GM19452 (cell line): Measurements from ENCODE around the gene FXN.
"Not testable (repeated sequence)": the region's sequence is repeated elsewhere in the genome, so short reads cannot be mapped to it uniquely, and the experiment has no call there.

ENCODE experiments used
- ATAC-seq: cut with Tn5 transposase; IDR thresholded peaks from one replicate; pipeline ENCODE4 v1.9.1; 2021; ENCODE audit not compliant: unreplicated experiment

The FXN gene

DNA sequence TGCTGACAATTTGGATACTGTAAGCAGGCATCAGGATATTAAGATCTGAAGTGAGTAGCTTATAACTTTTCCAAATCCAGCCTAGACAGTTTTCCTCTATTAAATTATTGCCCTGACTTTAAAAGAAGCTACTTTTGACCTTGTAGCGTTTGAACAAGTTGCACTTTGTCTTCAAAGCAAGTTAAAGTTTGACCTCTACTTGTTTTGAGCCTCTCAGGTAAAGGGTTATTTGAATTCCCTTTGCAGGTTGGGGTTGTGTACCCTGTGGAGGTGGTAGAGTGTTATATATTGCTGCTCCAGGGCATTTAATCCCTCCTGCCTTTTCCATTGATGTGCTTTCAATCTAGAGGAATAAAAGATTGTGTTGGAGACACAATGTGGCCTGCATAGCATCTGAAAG is 30.1 kb downstream of the FXN start:
- no peak for ATAC-seq

DNA sequence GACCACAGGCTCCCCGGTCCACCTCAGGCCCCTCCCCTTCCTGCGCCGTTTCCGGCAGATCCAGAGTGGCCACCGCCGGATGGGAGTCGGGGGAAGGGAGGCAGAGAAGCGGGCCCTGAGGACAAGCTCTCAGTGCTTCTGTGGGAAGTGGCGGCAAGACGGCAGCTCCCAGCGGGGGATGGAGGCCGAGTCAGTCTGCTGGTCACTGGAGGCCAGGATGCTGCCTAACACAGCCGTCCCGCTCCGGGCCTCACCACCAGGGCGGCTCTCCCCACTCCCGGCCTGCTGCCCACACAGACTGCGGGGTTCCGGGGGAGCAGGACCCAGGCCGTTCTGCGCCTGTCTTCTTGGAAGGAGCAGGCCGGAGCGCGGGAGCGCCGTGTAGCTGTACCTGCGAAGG is 31.4 kb downstream of the FXN start:
- no peak for ATAC-seq

DNA sequence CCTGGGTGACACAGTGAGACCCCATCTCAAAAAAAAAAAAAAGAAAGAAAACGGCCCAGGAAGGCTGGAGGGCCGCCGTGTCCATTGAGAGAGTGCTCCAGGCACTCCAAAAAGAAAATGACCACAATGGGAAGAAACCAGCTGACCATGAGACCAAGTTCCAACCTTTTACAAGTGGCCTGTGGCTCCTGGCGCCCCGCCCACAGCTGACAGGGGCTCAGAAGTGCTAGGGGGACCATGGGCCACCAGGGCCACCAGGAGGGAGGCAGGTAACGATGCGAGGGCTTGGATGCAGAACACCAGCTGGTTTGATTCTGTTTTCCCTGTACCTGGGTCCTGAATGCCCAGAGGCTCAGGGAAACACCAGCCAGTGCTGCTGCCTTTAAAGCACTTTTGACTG is 34.6 kb downstream of the FXN start:
- no peak for ATAC-seq

DNA sequence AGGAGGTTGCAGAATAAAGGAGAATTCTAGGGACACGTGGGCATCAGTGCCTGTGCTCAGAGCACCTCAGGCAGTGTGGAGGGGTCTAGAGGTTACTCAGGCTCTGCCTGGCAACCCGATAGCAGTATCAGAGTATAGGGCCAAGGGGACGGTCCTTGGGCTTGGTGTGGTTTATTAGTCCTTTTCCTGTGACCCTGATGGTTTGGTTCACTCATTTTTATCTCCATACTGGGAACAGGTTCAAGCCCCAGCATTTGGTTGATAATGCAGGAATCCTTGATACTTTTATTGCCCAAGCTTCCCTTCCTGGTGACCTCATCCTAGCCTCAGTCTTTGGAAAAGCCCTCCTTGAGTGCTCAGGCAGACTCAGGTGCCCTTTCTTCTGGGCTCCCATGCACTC is 35.5 kb downstream of the FXN start:
- no peak for ATAC-seq

DNA sequence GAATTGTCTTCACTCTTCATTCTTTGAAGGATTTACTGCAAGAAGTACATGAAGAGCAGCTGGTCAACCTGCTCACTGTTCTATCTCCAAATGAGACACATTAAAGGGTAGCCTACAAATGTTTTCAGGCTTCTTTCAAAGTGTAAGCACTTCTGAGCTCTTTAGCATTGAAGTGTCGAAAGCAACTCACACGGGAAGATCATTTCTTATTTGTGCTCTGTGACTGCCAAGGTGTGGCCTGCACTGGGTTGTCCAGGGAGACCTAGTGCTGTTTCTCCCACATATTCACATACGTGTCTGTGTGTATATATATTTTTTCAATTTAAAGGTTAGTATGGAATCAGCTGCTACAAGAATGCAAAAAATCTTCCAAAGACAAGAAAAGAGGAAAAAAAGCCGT is 37.6 kb downstream of the FXN start:
- ATAC-seq, result no peak

DNA sequence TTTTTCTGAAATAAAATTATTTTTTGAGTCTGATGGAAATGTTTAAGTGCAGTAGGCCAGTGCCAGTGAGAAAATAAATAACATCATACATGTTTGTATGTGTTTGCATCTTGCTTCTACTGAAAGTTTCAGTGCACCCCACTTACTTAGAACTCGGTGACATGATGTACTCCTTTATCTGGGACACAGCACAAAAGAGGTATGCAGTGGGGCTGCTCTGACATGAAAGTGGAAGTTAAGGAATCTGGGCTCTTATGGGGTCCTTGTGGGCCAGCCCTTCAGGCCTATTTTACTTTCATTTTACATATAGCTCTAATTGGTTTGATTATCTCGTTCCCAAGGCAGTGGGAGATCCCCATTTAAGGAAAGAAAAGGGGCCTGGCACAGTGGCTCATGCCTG is 39.2 kb downstream of the FXN start:
- no peak for ATAC-seq

DNA sequence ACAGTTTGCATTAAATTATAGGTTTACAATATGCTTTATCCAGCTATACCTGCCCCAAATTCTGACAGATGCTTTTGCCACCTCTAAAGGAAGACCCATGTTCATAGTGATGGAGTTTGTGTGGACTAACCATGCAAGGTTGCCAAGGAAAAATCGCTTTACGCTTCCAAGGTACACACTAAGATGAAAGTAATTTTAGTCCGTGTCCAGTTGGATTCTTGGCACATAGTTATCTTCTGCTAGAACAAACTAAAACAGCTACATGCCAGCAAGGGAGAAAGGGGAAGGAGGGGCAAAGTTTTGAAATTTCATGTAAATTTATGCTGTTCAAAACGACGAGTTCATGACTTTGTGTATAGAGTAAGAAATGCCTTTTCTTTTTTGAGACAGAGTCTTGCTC is 41.0 kb downstream of the FXN start:
- no peak for ATAC-seq

DNA sequence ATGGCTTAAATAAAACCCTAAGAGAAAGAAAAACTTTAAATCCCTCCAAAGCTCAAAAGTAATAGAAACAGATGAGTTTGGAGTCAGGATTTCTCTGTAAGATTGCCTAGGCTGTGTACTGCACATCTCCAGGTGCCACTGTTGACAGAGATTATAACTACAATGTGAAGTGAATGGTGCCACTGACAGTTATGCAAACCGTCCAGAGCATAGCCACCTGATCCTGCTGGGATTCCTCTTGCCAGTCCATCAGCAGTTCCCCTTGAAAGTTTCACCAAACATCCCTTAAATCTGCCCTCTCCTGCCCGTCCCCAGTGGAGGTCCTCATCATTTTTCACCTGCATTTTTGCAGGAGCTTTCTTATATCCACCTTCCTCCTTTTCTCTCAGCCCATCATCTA is 42.5 kb downstream of the FXN start:
- no peak for ATAC-seq

DNA sequence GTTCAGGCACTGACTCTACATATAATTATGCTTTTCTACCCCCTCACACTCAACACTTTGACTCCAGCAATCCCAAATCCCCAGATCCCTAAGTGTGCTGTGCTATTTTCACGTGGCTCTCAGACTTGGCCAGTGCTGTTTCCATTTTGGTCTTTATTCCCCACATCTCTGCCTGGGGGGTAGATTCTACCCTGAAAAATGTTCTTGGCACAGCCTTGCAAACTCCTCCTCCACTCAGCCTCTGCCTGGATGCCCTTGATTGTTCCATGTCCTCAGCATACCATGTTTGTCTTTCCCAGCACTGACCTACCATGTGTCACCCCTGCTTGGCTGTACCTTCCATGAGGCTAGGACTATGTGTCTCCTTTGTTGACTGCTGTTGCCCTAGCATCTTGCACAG is 43.0 kb downstream of the FXN start:
- ATAC-seq, result no peak

DNA sequence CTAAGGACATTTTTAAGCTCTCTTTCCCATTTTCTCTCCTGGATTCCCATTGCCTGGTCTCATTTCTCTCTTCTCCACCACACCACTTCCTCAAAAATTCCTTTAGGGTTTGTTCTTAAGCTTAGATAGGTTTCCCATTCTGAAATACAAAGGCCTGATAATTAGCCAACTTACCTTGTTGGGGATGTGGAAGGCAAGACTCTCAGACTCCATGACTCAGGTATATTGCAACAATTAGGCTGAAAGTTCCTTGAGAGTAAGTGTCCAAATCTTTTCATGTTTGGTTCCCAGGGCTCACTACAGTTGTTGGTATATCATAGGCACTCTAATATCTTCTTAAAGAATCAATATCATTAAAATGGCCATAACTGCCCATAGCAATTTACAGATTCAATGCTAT is 43.6 kb downstream of the FXN start:
- ATAC-seq, result no peak

DNA sequence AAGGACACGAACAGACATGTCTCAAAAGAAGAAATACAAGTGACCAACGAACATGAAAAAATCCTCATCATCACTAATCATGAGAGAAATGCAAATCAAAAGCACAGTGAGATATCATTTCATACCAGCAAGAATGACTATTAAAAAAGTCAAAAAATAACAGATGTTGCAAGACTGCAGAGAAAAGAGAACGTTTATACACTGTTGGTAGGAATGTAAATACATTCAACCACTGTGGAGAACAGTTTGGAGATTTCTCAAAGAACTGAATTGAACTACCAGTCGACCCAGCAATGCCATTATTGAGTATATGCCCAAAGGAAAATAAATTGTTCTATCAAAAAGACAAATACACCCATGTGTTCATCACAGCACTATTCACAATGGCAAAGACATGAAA is 45.7 kb downstream of the FXN start:
- no peak for ATAC-seq

DNA sequence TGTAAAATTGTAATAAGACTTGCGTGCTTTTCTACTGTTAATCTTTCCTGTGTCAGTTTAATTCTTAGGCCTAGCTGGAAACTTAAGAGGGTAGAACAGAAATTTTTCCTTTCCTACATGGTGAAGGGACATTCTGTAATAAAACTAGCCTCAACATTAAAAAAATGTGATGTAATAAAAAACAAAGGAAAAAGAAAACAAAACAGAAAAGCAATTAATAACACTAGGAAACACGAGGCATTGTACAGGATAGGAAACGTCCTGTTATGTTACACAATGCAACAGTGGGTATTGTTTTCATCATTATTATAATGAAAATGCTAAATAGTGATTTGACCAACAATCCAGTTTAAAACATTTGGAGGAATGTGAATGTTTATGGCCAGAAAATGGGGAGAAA is 47.8 kb downstream of the FXN start:
- ATAC-seq, result no peak

DNA sequence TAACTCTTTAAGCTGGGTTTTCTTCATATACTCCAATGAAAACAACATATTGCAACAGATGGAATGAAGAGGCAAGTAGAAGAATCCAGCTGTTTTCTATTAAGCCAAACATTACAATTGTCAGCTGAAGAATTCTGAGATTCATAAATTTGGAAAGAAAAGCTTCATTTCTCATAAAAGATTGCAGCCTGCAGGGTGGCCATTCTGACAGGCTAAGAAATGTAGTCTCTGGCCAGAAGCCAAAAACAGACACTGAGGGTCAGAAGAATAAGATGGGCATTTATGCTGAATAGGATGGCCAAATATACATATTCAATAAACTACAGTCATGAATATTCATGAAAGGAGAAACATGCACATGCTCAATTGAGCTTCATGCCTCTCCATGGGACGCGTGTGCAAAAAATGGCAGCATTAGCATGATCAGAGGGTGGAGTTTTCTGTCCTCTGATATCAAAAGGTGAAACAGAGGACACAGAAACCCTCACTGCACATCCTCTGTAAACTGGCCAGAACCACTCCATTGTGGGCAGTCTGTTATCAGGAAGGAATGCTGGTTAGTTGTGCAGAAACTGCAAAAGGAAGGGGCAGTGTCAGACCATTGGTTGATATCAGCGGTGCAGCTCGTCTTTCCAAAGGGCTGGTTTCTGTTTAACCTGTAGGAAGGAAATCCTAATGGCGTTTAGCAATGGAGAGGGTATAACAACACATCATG is 50.2 kb downstream of the FXN start:
- no peak for ATAC-seq

DNA sequence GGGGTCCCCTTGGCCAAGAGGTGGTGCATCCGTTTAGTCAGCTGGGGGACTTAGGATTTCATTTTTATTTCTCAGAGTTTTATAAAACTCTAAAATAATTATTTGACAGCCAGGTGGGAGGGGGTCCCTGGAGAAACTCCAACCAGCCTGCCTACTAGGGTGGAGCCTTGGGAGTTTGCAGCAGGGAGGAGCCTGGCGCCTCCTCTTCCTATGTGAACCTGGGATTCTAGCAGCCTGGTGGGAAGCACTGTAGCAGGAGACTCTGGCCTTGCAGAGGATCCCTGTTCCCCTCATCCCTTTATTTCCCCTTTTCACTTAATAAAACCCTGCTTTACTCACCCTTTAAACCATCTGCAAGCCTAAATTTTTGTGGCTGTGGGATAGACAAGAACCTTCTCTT is 50.8 kb downstream of the FXN start:
- ATAC-seq, result no peak

DNA sequence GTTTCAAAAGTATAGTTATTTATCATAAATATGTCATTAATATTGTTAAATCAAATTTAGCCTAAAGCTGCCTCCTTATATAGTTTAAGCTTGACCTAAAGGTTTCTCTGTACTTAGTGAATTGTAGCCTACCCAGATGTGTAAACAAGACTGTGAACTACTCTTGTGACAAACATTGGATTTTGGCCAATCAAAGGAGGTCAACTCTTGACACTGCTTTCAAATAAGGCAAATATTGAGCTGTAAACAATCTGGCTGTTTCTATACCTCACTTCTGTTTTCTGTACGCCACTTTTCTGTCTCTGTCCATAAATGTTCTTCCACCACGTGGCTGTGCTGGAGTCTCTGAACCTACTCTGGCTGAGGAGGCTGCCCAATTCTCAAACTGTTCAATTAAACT is 51.2 kb downstream of the FXN start:
- no peak for ATAC-seq

DNA sequence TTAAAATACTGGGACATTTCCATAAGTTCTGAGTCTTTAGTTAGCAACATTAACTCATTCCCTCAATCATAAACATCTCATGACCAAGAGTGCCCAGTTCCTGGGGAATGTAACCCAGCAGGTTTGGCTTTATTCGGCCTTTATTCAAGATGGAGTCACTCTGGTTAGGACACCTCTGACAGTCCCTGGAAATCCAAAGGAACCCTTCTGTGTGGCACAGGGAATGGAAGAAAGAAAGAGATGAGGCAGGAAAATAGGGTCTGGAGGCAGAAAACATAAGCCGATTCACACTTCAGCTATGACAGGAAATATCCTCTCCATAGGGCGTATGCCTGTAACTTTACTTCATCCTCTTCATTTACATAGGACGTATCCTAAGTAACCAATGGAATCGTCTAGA is 53.5 kb downstream of the FXN start:
- no peak for ATAC-seq

DNA sequence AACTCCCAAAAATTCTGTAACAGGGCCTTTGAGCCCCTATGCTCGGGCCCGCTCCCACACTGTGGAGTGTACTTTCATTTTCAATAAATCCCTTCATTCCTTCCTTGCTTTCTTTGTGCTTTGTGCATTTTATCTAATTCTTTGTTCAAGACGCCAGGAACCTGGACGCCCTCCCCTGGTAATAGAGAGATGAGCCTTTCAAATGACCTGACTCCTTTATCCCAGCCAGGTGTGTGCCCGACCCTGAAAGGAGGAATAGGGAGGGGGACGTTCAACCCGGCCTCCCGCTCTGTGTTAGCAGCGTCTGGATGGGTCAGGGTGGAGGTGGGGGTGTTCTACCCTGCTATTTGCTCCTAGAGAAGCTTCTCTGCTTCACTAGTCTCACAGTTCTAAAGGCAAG is 53.9 kb downstream of the FXN start:
- ATAC-seq, result no peak

DNA sequence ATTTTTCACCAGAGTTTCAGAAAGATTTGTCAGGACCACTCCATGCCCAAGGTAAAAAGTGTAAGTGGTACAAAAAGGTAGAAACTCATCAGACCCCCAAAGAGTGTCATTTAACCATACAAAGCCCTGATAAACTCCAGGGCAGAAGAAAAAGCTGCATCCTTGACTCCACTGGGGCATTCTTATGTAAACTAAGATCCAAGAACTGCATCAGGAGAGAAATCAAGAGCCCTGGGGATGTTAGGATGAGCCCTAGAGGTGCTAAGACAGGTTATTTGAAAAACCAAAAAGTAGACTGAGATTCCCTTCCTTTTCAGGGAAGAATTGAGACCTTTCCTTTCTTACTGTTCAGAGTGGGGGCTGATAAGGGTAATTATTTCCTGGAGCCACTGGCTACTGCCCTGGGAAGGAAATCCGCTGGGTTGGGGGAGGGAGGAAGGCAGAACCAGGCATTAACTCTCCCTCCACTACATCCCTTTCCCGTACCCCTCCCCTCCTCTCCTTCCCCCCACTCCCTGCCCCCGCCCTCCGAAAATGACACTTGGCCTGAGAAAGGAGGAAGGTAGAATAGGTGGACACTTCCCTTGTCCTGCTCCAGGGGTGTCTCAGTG is 54.7 kb downstream of the FXN start:
- ATAC-seq, result no peak

DNA sequence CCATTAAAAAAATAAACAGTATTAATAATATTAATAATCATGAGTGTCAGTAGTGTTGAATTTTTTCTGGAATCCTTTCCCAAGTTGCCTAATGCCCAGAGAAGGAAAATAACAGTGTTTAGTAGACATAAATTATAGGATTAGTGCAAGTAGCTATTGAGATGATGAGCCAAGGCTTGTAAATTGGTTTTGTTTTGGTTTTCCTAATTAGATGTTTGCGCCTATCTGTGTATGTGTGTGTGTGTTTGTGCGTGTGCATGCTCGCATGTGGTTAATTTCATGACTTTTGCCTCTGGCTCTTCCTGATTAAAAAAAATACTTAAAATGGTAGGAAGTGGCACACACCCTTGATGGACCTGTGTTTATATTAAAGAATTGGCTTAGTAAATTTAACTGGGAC is 55.4 kb downstream of the FXN start:
- no peak for ATAC-seq

DNA sequence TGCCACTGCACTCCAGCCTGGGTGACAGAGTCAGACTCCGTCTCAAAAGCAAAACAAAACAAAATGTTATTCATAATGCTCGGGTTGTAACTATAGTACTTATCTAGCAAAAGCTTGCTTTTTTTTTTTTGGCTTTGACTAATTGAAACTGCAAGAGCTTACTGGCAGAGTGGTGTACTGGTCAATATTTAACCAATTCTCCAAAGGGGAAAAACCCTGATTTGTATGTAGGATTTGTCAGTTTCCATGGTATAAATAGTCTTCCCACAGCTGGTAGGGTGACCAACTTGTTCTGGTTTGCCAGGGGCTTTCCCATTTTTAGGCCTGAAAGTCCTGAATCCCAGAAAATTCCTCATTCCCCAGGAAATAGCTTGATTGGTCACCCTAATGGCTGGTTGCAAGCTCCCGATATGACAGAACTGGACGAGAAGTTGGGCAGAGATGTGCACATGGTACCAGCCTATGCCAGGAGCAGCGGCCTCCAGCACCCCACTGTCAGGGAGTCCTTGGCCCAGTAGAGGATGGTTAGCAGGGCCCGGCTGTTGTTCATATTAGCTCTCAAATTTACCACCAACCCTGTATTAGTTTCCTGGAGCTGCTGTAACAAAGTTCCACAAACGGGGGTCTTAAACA is 58.0 kb downstream of the FXN start:
- no peak for ATAC-seq

DNA sequence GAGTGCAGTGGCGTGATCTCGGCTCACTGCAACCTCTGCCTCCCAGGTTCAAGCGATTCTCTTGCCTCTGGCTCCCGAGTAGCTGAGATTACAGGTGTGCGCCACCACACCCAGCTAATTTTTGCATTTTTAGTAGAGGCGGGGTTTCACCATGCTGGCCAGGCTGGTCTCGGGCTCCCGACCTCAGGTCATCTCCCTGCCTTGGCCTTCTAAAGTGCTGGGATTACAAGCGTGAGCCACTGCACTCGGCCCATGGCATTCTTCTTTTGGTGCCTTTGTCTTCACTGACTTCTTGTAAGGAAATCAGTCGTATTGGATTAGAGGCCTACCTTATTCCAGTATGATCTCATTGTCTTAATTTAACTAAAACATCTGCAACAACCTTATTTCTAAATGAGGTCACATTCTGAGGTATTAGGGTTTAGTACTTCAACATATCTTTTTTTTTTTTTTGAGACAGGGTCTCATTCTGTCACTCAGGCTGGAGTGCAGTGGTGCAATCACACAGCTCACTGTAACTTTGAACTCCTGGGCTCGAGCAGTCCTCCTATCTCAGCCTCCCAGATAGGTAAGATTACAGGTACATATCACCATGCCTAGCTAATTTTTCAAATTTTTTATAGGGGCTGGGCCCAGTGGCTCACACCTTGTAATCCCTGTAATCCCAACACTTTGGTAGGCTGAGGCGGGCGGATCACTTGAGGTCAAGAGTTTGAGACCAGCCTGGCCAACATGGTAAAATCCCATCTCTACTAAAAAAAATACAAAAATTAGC is 59.0 kb downstream of the FXN start:
- ATAC-seq, result not testable (repeated sequence)

DNA sequence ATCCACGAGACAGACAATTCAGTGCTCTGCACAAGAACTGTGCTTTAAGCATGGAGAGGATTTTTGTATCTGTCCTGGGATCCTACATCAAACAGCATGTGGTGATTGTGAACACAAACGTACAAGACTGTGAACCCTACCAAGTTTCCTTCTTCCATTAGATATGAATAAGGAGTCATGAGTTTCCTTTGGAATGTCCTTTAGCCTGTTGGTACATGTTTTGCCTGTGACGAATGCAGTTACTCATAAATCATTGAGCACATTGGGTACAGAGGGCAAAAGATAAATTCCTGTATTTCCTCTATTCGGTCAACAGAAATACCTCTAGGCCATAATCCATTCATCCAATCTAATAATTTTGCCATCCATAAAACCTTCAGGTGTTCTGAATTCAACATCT is 61.5 kb downstream of the FXN start:
- ATAC-seq, result no peak
